Pancreas (tissue), 10 donors: ENCODE measurements around the gene RNF208. TPM values are rescaled to one million over a fixed set of nuclear protein-coding genes. Genes with fewer than 3 reads are reported as not detected.

ENCODE experiments used
- ATAC-seq, 4 donors: fragments of 200-7000 bp; cut with Tn5 transposase; one replicate each; pipeline versions ENCODE4 v1.8.0 to v1.9.1; 2020; ENCODE audit warnings: mild to moderate bottlenecking in 4 of 4, moderate library complexity in 4 of 4
- DNase-seq, 6 donors: peaks; one replicate each; pipeline ENCODE4 v3.0.0-alpha.2; 2020
- FAIRE-seq: peaks from 2 replicates; lab custom pipeline; 2012; peaks lifted over from hg19 to GRCh38; lab: Jason Lieb, UNC
- H3K27ac ChIP-seq, 4 donors: fragments of 200-600 bp; sonication (generic); 1 replicate in 3 of 4; 2 replicates in 1 of 4; pipeline versions ENCODE4 v1.5.0 to v1.8.0; 2020
- H3K27me3 ChIP-seq, 4 donors: fragments of 200-600 bp; one replicate each; pipeline ENCODE4 v1.8.0; 2021
- H3K36me3 ChIP-seq, 3 donors: fragments of 200-600 bp; sonication (generic) in 1 of 3; one replicate each; pipeline versions ENCODE4 v1.5.0 to v1.8.0; 2020 to 2021
- H3K4me1 ChIP-seq, 3 donors: fragments of 200-600 bp; one replicate each; pipeline ENCODE4 v1.8.0; 2021
- H3K4me3 ChIP-seq, 4 donors: fragments of 200-600 bp; sonication (generic) in 2 of 4; one replicate each; pipeline versions ENCODE4 v1.5.0 to v1.8.0; 2020 to 2021
- H3K9me3 ChIP-seq, 4 donors: fragments of 200-600 bp; one replicate each; pipeline ENCODE4 v1.8.0; 2021
- WGBS, 2 donors: extraction: QIAGEN DNeasy Blood & Tissue Kit; methylation state at CpG; one replicate each; pipeline ENCODE4 v1.1.7; 2013; 5-methylcytosine and 5-hydroxymethylcytosine counted together
- intact Hi-C, 3 donors: fragments of 100-400 bp; cut with DNase I; formaldehyde crosslinking; loops; one replicate each; pipeline versions ENCODE4 v1.11.1 to v1.14.2; 2022
- polyA plus RNA-seq, 2 donors: library from polyadenylated mRNA; stranded (reverse); fragments of 200-250 nt; gene quantifications; one replicate each; pipeline ENCODE4 v1.2.3, GENCODE V29; 2013
- total RNA-seq, 6 donors: library from RNA; stranded (reverse); fragmentation: NEBNext Ultra II Directional in 4 of 6; extraction: Animal tissue kit (Norgen Biotek cat#: 25700) in 4 of 6; gene quantifications; one replicate each; pipeline versions ENCODE4 v1.2.1 to v1.2.4, GENCODE V29; 2021 to 2023
- TF ChIP-seq, protein P1 (sequence below), 4 donors: fragments of 200-600 bp; sonication (generic) in 3 of 4; IDR thresholded peaks; one replicate each; pipeline versions ENCODE4 v1.5.0 to v1.8.0; 2021; ENCODE audit warnings: antibody characterized with exemption in 4 of 4
- donor health status: healthy with polysubstance abuse.
- donor health status: DM: no; HTN: no; CAD: no; lungs with moderate emphysema.
- donor health status: DM: no; HTN: no; CAD: no.
- donor health status: control.
- donor health status: control.
- donor health status: Bipolar disorder and iron deficiency.
- donor health status: DM: yes; HTN: yes; CAD: no.
- donor health status: DM: no; HTN: no; CAD: no.
- donor health status: DM: no; HTN: no; CAD: no.
- donor health status: DM: yes; HTN: yes; CAD: no.

RNF208 gene
- total and polyA plus RNA-seq, 8 donors = 3.3 to 20.7 (median 3.4) TPM

DNA sequence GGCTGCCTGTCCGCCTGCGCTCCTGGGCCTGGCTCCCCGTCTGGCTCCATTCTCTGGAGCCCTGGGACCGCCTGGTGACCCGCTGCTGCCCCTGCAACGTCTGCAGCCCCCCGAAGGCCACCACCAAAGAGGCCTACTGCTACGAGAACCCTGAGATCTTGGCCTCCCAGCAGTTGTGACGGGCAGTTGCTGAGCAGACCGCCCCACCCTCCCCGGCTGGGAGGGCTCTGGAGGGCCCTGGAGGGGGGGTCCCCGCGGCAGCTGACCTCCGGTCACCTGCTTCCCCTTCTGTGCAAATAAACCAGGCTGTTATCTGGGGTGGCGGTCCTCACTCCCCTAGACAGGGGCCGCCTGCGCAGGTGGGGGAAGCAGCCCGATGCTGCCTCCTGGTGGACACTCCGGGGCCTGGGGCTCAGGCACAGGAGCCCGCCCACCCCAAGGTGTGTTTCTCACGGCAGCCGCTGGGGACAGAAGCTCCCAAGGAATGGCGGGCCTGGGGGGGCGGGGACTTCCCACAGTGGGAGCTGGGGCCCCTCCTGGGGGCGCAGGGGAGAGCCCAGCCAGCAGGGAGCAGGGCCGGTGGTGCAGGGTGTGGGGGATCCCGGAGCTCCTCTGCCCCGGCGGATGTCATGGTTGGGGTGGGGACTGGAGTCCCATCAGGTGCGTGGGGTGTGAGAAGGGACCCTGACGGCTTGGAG lies 14.3 kb upstream of the RNF208 start:
- H3K9me3 ChIP-seq = no peaks in the 10 kb centered on the region
- no peaks in the 10 kb centered on the region for H3K27me3 ChIP-seq
- DNase-seq = peak; percentile 82 to 97 (median 92)
- H3K27ac ChIP-seq = no peak overlapping the region
- peak; percentile 39 to 68 (median 64) for ATAC-seq
- intact Hi-C loops = loop anchor here in 2 of 3 donors (5.0 to 10.0 kb wide), 2 partner anchors 44 to 122 kb away; partner anchors contain the start of gene DPP7 (in 1 of the 2)
- H3K36me3 ChIP-seq = no peaks in the 10 kb centered on the region
- FAIRE-seq = no peak
- H3K4me3 ChIP-seq = peak overlapping the region in 1 of 4 donors; percentile 6
- peaks cover 5 to 19% (median 10%) of the 10 kb centered on the region in 3 donors for H3K4me1 ChIP-seq
- 7 to 14% methylated on average over 23 to 31 of the region's 31 CpGs for WGBS, 2 donors
- TF ChIP-seq, protein P1, sequence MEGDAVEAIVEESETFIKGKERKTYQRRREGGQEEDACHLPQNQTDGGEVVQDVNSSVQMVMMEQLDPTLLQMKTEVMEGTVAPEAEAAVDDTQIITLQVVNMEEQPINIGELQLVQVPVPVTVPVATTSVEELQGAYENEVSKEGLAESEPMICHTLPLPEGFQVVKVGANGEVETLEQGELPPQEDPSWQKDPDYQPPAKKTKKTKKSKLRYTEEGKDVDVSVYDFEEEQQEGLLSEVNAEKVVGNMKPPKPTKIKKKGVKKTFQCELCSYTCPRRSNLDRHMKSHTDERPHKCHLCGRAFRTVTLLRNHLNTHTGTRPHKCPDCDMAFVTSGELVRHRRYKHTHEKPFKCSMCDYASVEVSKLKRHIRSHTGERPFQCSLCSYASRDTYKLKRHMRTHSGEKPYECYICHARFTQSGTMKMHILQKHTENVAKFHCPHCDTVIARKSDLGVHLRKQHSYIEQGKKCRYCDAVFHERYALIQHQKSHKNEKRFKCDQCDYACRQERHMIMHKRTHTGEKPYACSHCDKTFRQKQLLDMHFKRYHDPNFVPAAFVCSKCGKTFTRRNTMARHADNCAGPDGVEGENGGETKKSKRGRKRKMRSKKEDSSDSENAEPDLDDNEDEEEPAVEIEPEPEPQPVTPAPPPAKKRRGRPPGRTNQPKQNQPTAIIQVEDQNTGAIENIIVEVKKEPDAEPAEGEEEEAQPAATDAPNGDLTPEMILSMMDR (IDR thresholded peaks at IDR 0.05) = peak; percentile 99 to 100 (median 100)

DNA sequence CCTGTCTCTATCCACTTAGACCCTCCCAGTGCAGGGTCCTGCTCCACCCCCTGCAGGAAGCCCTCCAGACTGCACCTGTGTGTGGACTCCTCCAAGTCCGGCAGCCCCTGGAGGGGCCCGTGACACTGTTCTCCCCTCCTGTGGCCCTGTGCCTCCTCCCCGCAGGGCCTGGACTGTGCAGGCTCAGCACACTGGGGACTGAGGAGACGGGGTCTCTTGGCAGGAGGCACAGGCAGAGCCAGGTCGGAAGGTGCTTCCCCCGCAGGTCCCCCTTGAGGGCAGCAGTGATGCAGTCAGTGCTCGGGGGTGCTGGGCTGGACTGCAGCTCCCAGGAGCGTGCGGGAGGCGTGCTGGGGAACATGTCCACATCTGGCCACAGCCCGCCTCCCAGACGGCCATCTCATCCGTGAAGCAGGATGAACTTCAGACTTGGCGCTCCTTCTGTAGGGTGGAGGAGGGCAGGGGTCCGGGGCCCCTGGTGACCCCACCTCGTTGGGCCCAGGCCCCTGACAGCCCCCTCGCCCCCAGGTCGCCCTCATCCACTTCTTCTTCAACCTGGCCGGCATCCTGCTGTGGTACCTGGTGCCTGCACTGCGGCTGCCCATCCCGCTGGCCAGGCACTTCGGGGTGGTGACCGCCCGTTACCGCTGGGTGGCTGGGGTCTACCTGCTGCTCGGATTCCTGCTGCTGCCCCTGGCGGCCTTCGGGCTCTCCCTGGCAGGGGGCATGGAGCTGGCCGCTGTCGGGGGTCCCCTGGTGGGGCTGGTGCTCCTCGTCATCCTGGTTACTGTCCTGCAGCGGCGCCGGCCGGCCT lies 13.6 kb upstream of the RNF208 start:
- Histone ChIP-seq H3K4me3 (no peak overlapping the region), H3K36me3 (no peaks in the 10 kb centered on the region), H3K4me1 (peaks cover 5 to 19% (median 10%) of the 10 kb centered on the region in 3 donors), H3K9me3 (no peaks in the 10 kb centered on the region), H3K27me3 (no peaks in the 10 kb centered on the region), H3K27ac (no peak overlapping the region)
- no peak for ATAC-seq
- no peak for DNase-seq
- intact Hi-C loops = loop anchor here in 2 of 3 donors (5.0 to 10.0 kb wide), 2 partner anchors 43 to 121 kb away; partner anchors contain the start of gene DPP7 (in 1 of the 2)
- TF ChIP-seq, protein P1 (IDR thresholded peaks at IDR 0.05) = no peak
- WGBS, 2 donors = 57 to 62% methylated on average over 25 to 35 of the region's 35 CpGs
- no peak for FAIRE-seq

DNA sequence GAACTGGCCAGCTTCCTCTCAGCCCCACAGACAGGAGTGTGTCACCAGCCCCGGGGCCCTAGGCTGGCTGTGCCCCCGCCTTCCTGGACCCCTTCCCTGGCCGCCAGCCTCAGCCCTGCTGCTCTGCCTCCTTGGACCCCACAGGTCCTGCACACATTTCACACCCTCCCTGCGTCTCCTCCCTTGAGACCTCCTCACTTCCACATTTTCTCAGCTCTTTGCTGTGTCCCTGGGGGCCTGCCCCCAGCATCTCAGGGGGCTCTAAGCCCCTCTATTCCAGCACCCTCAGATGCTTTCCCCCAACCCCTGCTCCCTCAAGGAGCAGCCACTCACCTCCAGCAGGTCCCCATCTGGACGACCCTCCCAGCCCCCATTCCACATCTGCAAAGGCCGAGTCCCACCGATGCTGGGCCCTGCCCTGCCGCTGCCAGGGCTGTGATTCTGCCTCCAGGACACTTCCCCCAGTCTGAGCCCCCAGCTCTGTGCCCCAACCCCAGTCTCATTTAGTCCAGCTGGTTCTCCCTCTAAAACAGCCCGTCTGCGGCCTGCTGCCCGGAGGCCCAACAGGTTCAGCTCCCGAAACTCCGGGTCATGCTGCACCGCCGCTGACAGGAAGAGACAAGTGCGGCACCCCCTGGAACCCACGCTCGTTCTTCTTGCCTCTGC lies 12.9 kb upstream of the RNF208 start:
- H3K36me3 ChIP-seq = no peaks in the 10 kb centered on the region
- no peak for DNase-seq
- FAIRE-seq = no peak
- no peak for ATAC-seq
- 67 to 82% methylated on average over 17 to 18 of the region's 18 CpGs for WGBS, 2 donors
- peaks cover 5 to 19% (median 10%) of the 10 kb centered on the region in 3 donors for H3K4me1 ChIP-seq
- H3K27ac ChIP-seq = no peak overlapping the region
- H3K27me3 ChIP-seq = no peaks in the 10 kb centered on the region
- no peak overlapping the region for H3K4me3 ChIP-seq
- TF ChIP-seq, protein P1 (IDR thresholded peaks at IDR 0.05) = no peak
- no peaks in the 10 kb centered on the region for H3K9me3 ChIP-seq
- intact Hi-C loops = loop anchor here (5.0 to 10.0 kb wide), 3 partner anchors 43 to 120 kb away; partner anchors contain the start of gene DPP7 (in 1 of the 3)

DNA sequence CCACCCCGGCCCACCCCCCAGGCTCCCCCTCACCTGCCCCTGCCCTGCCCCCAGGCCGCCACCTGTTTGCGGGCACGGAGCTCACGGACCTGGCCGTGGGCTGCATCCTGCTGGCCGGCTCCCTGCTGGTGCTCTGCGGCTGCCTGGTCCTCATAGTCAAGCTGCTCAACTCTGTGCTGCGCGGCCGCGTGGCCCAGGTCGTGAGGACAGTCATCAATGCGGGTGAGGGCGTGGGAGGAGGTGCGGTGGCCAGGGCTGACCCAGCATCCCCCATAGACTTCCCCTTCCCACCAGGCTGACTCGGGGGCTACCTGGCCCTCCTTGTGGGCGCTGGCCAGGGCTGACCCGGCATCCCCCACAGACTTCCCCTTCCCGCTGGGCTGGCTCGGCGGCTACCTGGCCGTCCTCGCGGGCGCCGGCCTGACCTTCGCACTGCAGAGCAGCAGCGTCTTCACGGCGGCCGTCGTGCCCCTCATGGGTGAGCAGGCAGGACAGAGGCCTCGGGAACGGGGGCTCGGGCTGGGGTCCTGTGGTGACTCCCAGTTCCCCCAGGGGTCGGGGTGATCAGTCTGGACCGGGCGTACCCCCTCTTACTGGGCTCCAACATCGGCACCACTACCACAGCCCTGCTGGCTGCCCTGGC lies 12.1 kb upstream of the RNF208 start:
- no peak for DNase-seq
- Histone ChIP-seq H3K27ac (no peak overlapping the region), H3K4me3 (no peak overlapping the region), H3K9me3 (no peaks in the 10 kb centered on the region), H3K4me1 (peaks cover 5 to 12% (median 10%) of the 10 kb centered on the region in 3 donors), H3K36me3 (no peaks in the 10 kb centered on the region), H3K27me3 (no peaks in the 10 kb centered on the region)
- whole genome bisulfite sequencing, 2 donors = 21 to 31% methylated on average over 39 to 40 of the region's 40 CpGs
- TF ChIP-seq, protein P1 (IDR thresholded peaks at IDR 0.05) = no peak
- no peak for ATAC-seq
- intact Hi-C loops = loop anchor here (5.0 to 10.0 kb wide), 2 partner anchors 117 to 119 kb away; partner anchors contain the start of gene DPP7 (in 1 of the 3)
- FAIRE-seq = no peak
